Measurements from ENCODE around the gene KIF3C.

DNA sequence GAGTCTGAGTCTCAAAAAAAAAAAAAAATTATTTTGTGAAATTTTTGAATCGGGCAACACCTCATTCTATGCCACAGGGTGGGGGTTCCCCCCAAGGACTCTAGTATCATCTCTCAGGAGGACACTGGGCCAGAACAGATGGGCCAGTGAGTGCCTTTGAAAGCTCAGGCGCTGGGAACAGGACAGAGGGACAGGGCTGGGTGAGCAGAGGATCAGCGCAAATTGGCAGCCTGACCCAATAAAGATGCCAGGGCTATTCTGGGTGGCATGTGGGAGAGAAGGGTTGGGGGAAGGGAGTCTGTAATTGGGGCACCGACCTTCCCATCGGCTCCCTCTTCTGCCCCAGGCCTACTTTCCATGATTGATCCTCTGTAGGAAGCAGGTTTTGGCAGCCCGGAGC, 44.0 kb downstream of the KIF3C start:
- TF ChIP-seq, protein P1, sequence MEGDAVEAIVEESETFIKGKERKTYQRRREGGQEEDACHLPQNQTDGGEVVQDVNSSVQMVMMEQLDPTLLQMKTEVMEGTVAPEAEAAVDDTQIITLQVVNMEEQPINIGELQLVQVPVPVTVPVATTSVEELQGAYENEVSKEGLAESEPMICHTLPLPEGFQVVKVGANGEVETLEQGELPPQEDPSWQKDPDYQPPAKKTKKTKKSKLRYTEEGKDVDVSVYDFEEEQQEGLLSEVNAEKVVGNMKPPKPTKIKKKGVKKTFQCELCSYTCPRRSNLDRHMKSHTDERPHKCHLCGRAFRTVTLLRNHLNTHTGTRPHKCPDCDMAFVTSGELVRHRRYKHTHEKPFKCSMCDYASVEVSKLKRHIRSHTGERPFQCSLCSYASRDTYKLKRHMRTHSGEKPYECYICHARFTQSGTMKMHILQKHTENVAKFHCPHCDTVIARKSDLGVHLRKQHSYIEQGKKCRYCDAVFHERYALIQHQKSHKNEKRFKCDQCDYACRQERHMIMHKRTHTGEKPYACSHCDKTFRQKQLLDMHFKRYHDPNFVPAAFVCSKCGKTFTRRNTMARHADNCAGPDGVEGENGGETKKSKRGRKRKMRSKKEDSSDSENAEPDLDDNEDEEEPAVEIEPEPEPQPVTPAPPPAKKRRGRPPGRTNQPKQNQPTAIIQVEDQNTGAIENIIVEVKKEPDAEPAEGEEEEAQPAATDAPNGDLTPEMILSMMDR (IDR thresholded peaks at IDR 0.05), result no peak
- TF ChIP-seq POLR2A (IDR thresholded peaks at IDR 0.05), result no peak

All from testis (tissue), 2 donors.